HG02852 (cell line): Measurements from ENCODE around the gene PTBP3.
"Not testable (repeated sequence)": the region's sequence is repeated elsewhere in the genome, so short reads cannot be mapped to it uniquely, and the experiment has no call there.

Experiments
- ATAC-seq: cut with Tn5 transposase; IDR thresholded peaks from one replicate; pipeline ENCODE4 v1.9.1; 2021; ENCODE audit warnings: mild to moderate bottlenecking, moderate library complexity; ENCODE audit not compliant: unreplicated experiment

Gene PTBP3

DNA sequence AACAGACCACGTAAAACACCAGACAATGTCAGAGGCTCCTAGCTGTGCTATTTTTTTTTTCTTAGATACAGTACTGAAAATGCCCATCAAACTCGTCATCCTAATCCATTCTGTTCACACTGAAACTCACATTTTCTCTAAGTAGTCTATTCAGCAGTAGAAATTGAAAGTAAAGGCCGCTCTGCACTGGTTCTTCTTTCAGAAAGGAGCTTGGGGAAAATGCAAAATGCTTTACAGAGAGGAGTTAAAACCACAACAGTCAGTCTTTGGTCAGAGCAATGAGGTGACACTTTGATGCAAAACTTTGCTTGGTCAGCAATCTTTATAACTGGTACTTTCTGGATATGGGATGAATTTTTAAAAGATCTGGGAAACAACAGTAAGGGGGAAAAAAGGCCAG lies 114.5 kb downstream of the PTBP3 start:
- ATAC-seq, result peak; percentile 91

GRCh38 chr9:112212926-112213325 lies 120.5 kb downstream of the PTBP3 start:
- no peak for ATAC-seq

GRCh38 chr9:112207451-112207850 lies 126.0 kb downstream of the PTBP3 start:
- no peak for ATAC-seq

DNA sequence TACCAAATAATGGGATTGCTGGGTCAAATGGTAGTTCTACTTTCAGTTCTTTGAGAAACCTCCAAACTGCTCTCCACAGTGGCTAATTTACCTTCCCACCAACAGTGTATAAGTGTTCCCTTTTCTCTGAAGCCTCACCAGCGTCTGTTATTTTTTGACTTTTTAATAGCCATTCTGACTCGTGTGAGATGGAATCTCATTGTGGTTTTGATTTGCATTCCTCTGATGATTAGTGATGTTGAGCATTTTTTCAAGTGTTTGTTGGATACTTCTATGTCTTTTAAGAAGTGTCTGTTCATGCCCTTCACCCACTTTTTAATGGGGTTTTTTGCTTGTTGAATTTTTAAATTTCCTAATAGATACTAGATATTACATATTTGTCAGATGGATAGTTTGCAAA lies 129.9 kb downstream of the PTBP3 start:
- no peak for ATAC-seq

DNA sequence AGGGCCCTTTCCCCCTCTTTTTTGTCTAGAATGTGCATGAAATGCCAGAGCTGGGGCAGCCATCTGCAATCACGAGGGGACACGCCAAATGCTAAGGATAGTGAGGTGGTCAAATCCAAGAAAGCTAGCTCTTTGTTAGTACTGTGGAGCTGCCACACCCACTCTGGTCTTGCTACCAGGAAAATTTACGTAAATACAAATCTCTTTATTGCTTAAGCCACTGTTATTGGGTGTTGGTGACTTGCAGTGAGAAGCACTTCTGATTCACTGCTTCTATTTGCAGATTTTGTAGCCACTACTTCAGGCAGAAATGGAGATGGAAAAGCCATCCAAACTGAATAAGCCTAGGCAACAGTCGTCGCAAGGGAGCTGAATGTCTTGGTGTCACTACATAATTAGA lies 132.7 kb downstream of the PTBP3 start:
- no peak for ATAC-seq

DNA sequence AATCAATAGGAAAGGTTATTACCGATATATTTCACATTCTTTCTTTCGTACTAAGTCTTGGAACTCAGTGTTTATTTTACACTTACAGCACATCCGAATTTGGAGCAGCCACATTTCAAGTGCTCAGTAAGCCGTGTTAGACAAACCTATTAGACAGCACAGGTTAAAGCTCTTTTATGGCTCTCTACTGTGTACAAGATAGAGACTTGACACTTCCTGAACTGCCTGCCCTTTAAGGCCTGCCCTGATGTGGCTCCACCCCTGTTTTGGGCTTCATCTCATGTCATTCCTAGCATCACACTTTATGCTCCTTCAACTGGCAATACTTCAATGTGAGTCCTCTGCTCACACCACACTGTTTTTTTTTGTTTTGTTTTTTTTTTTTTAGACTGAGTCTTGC lies 134.8 kb downstream of the PTBP3 start:
- ATAC-seq, result no peak

GRCh38 chr9:112194969-112195431 lies 138.4 kb downstream of the PTBP3 start:
- no peak for ATAC-seq

DNA sequence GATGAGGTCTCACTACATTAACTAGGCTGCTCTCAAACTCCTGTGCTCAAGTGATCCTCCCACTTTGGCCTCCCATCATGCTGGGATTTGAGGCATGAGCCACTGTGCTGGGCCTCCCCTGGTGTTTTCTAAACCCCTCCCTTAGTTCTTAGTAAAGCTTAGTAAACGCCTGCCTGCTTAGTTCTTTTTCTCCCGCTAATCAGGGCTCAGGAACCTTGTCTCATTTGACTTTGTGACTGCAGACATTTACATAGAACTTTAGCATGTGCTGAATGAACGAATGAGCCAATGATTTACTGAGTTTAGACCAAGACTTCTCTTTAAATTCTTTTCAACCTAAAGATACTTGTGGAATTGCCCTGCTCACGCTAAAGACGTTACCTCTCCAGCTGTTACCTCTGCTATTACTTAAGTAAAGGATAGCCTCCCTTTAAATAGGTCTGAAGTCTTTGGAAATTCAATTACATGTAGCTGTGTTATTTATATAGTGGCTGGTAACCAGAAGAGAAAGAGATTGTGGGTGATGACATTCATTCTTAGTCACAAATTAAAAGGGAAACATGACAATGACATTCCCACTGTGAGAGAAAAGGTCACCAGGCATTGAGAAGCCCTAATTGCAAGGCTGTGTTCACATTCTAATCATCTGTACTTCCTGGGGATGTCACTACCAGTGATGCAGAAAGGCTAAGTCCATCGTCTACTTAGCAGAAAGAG lies 139.7 kb downstream of the PTBP3 start:
- no peak for ATAC-seq

DNA sequence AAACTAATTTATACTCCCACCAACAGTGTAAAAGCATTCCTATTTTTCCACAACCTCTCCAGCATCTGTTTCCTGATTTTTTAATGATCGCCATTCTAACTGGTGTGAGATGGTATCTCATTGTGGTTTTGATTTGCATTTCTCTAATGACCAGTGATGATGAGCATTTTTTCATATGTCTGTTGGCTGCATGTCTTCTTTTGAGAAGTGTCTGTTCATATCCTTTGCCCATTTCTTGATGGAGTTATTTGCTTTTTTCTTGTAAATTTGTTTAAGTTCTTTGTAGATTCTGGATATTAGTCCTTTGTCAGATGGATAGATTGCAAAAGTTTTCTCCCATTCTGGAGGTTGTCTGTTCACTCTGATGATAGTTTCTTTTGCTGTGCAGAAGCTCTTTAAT lies 143.1 kb downstream of the PTBP3 start:
- ATAC-seq, result not testable (repeated sequence)

DNA sequence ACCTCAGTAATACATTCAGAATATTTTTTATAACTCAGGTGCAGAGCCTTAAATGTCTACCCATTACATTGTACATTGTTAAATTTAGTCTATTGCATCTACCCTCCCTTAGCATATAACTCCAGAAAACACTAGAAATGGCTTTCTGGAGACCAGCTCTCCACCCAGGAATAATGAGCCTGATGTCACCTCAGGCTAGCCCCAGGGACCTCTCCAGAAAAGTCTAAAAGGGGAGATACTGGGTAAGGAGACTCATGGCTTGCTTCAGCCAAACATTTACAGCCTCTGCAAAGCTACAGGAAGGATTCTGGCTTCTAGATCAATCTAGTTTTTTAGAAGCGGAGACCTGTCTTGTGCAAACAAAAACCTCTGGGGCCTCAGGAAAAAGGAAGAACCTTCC lies 144.5 kb downstream of the PTBP3 start:
- ATAC-seq, result no peak

DNA sequence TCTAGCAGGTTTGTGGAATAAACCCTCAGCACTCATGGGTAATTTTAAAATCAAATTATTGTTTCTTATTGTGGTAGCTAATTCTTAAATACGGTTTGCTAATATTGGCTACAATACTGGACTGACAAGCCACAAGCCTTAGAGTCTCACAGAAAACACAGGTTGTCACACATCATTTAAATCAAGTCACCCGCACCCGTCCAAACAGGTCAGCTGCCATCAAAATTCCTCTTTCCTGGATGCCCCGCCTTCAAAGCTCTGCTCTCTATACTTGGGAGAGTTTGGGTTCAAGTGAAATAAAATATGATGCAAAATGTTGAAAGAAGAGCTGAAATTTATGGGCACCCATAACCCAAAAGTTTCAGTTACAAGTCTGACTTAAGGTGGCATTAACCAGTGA lies 146.0 kb downstream of the PTBP3 start:
- no peak for ATAC-seq

- no peak for ATAC-seq
Measured at GRCh38 chr9:112186695-112187094, 146.7 kb downstream of the PTBP3 start.

DNA sequence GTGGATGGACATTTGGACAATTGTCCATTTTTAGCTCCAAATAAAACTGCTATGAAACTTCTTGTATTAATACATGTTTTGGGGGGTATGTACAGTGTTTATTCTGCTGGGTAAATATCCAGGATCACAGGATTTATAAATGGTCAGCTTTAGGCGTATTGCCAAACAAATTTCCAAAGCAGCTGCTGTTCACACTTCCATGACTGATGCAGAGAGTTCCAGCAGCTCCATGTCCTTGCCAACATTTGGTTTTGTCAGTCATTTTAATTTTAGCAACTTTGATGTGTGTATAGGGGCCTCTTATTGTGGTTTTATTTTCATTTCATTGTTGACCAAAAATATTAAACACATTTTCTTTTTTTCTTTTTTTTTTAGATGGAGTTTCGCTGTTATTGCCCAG lies 148.5 kb downstream of the PTBP3 start:
- ATAC-seq, result no peak

- ATAC-seq, result no peak
Measured at GRCh38 chr9:112184221-112184620, 149.2 kb downstream of the PTBP3 start.

GRCh38 chr9:112180387-112180881 lies 153.0 kb downstream of the PTBP3 start:
- ATAC-seq, result no peak

DNA sequence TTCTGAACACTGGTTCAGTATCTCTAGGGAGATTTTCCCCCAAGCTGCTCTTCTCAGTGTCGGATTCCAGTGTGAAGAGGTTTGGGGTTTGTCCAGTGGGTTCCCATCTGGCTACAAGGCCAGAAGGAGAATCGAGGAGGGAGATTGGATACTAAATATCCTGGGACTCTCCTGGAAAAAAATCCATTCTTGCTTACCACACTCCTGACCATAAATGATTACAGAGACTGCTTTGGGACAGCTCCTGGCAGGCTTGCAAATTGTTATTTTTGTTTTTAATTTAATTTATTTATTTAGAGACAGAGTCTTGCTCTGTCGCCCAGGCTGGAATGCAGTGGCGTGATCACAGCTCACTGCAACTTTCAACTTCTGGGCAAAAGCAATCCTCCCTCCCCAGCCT lies 153.6 kb downstream of the PTBP3 start:
- ATAC-seq, result no peak

DNA sequence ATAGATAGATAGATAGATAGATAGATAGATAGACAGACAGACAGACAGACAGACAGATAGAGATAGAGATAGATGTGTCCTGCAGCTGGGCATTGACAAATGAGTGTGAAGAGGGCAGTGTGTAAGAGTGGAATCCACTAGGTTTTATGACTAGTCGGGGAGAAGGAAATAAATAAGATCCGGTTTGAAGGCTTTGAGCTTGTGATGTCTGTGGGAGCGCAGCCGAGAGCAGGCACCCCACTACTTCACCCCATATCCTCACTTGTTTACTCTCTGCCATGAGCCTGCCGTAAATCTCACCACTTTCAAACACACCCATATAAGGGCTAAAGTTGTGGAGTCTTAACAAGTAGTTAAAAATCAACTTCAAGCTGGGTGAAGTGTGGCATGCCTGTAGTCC lies 156.9 kb downstream of the PTBP3 start:
- ATAC-seq, result no peak

- ATAC-seq, result no peak
Measured at GRCh38 chr9:112175796-112176315, 157.6 kb downstream of the PTBP3 start.

GRCh38 chr9:112174965-112175795 lies 158.2 kb downstream of the PTBP3 start, which contains the start of gene SUSD1:
SUSD1 (minus strand) TSS chr9:112175297; CDS start chr9:112175235, 62 bp downstream.
- peak; percentile 46 for ATAC-seq

DNA sequence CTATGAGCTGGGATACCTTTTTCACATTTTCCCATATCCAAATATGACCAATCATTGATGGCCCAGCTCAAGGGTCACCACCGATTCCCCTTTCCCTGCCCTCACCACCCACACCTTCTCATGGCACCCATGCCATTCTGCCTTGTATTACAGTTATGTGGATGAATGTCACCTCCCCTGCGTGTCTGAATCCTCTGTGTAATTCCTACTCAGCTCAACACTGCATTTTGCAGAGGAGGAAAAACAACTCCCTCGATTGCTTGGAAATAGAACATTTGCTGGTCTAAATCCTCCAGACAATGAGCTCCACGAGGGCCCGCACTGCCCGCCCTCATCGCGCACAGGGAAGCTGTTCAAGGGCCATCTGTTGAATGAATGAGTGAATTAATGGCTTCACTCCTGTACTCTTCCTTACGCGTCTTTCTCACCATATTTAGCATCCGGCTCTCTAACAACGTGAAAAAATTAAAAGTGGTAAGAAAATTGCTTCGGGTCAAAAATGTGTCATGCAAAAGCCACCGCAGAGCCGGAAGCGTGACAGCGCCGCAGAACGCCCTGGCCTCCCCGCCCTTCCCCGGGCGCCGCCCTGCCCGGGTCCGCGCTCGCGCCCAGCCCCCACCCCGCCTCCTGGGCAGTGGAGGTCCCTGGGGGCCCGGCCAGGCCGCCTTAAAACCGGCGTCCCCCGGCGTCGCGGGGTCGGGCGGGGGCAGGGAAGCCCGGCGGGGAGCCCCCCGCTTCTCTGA lies 159.0 kb downstream of the PTBP3 start:
- peak; percentile 87 for ATAC-seq
